HG02678 (cell line): ENCODE data around the gene FREM3.
"Not testable (repeated sequence)": the region's sequence is repeated elsewhere in the genome, so short reads cannot be mapped to it uniquely, and the experiment has no call there.

Experiments
- ATAC-seq: cut with Tn5 transposase; IDR thresholded peaks from one replicate; pipeline ENCODE4 v1.9.1; 2021; ENCODE audit warnings: mild to moderate bottlenecking, moderate library complexity; ENCODE audit not compliant: unreplicated experiment

FREM3 gene

GRCh38 chr4:143586080-143586479 lies 114.4 kb downstream of the FREM3 start:
- ATAC-seq, result no peak

GRCh38 chr4:143585548-143585947 lies 114.9 kb downstream of the FREM3 start:
- ATAC-seq, result no peak

- no peak for ATAC-seq
Observed at GRCh38 chr4:143581331-143581946, 119.0 kb downstream of the FREM3 start.

DNA sequence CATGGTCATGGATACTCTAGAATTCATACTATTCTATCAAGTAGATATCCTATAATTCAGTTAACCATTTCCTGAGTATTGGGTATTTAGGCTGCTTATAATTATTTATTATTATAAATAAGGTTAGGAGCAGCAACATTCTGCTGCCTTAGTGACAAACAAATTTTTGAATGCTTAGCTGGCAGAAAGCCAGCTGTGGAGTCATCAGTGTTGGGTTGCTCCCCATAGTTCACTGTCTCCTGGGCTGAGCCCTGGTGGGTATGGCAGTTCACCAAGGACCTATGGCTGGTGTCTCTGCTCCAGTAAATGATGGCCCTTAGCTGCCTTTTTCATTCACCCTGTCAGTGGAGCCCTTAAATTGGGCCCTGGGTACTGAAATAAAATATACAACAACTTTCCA lies 125.1 kb downstream of the FREM3 start:
- no peak for ATAC-seq

DNA sequence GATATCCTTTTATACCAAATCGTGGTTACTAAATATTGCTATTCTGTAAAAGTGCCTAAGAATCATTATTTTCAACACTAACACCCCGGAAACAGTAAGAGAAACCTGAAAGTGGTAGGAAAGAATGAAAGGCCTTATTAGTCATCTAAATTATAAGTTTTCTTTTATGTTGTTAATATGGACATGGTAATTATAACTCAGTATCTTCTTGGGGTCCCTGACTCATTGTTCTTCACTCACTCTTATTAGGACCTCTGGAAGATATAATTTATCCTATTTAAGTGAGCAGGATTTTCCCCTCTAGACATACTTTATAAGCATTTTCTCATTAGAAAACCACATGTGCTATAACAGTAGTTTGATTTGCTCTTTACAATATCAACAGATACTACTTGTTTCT lies 136.0 kb downstream of the FREM3 start:
- ATAC-seq, result no peak

DNA sequence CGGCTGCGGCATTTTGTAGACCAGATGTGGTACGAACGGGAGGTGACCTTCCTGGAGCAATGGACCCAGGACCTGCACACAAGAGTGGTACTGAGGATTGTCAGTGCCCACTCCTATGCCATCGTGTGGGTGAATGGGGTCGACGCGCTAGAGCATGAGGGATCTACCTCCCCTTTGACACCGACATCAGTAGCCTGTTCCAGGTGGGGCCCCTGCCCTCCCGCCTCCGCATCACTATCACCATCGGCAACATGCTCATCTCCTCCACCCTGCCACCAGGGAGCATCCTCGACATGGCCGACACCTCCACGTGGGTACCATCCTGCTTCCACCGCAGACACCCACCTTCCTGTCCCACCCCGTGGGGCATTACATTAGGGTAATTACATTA lies 140.7 kb downstream of the FREM3 start:
- ATAC-seq, result peak; percentile 1

- peak; percentile 86 for ATAC-seq
Observed at GRCh38 chr4:143558823-143559756, 141.4 kb downstream of the FREM3 start.

GRCh38 chr4:143558286-143558685 lies 142.2 kb downstream of the FREM3 start:
- no peak for ATAC-seq

DNA sequence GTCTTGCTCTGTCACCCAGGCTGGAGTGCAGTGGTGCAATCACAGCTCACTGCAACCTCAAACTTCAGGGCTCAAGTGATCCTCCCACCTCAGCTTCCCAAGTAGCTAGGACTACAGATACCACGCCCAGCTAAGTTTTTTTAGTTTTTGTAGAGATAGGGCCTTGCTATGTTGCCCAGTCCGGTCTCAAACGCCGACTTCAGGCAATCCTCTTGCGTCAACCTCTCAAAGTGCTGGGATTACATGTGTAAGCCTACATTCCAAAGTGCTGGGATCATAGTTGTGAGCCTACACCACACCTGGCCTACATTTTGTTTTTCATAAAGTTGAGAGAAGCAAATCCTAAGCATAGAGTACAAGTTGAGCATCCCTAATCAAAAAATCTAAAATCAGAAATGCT lies 144.8 kb downstream of the FREM3 start:
- ATAC-seq, result no peak

GRCh38 chr4:143554728-143555597 lies 145.5 kb downstream of the FREM3 start:
- peak; percentile 56 for ATAC-seq

GRCh38 chr4:143549928-143550327 lies 150.5 kb downstream of the FREM3 start:
- ATAC-seq, result no peak

- ATAC-seq, result no peak
Observed at GRCh38 chr4:143539670-143540023, 160.8 kb downstream of the FREM3 start.

DNA sequence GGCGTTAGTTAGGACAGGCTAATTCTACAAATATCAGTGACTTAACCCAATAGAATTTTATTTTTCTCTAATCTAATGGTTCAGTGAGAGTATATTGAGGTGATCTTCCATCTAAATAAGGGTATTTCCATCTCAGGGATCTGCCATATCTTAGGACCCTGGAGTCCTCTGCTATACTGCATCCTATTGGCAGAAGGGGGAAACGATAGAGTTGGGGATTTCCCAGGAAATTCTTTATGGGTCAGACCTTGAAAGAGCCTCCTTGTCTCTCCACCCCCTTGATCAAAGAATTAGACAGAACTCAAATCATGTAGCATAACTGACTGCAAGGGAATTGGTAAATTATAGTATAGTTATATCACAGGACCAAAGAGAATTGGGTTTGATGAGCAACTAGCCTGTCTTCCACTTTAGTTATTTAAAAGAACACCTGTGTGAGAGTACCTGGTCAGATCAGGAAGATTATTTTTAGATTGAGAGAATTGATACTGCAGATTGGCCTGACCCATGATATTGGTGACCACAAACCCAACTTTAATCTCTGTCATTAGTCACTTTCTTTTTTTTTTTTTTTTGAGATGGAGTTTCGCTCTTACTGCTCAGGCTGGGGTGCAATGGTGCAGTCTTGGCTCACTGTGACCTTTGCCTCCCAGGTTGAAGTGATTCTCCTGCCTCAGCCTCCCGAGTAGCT lies 161.4 kb downstream of the FREM3 start:
- ATAC-seq, result no peak

DNA sequence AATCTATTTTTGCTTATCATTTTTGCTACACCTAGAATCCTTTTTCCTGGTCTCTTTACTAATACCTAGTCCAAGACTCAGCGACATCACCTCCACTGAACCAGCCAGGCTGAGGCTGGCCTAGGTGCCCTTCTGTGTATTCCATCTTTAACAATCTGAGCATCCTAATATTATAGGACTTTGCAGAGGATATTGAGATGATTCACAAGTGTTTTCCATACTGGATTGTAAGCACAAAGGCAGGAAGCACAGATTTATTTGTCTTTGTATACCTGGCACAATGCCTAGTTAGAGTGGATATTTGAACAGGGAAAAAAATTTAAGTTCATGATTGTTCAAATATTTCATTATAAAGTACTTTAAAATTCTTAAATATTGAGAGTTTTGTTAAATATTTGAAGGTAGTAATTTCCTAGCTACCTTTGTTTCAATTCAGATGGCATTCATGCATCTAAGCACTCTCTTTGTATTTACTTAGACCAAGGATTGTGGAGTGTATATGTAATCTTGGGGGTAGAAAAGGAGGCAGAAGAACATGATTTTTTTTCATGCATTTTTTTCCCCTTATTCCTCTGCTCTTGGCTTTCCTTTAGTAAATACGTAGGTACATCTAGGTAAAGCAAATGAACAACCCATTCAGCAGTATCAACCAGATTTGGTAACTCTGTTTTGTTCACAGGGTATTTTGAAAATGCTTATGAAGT lies 168.5 kb downstream of the FREM3 start:
- ATAC-seq, result no peak

- no peak for ATAC-seq
Observed at GRCh38 chr4:143531380-143531779, 169.1 kb downstream of the FREM3 start.

GRCh38 chr4:143528046-143528445 lies 172.4 kb downstream of the FREM3 start:
- ATAC-seq, result not testable (repeated sequence)
